Transverse colon (tissue), 4 donors: ENCODE data around the gene MCAT. TPM values are rescaled to one million over a fixed set of nuclear protein-coding genes. Genes with fewer than 3 reads are reported as not detected.

Experiments
- DNase-seq: peaks from one replicate; pipeline ENCODE4 v3.0.0-alpha.2; 2019
- H3K27ac ChIP-seq, 4 donors: fragments of 200-600 bp; sonication (generic); 2 replicates each; pipeline ENCODE4 v1.5.1; 2016 to 2018; ENCODE audit warnings: inconsistent platforms in 4 of 4
- H3K27me3 ChIP-seq: fragments of 200-600 bp; sonication (generic); 2 replicates; pipeline ENCODE4 v1.5.1; 2017; ENCODE audit warnings: inconsistent platforms
- H3K36me3 ChIP-seq, 4 donors: fragments of 200-600 bp; sonication (generic); 2 replicates each; pipeline ENCODE4 v1.5.1; 2017 to 2019; ENCODE audit warnings: inconsistent platforms in 4 of 4
- H3K4me1 ChIP-seq, 4 donors: fragments of 200-600 bp; sonication (generic); 2 replicates each; pipeline ENCODE4 v1.5.1; 2017 to 2020; ENCODE audit warnings: inconsistent platforms in 4 of 4
- H3K4me3 ChIP-seq, 4 donors: fragments of 200-600 bp; sonication (generic); 1 replicate in 1 of 4; 2 replicates in 3 of 4; pipeline versions ENCODE4 v1.5.1 to v1.6.1; 2017 to 2019; ENCODE audit warnings: inconsistent platforms in 4 of 4
- H3K9me3 ChIP-seq, 2 donors: fragments of 200-600 bp; sonication (generic); 2 replicates each; pipeline ENCODE4 v1.5.1; 2017 to 2019; ENCODE audit warnings: inconsistent platforms in 2 of 2
- EP300 ChIP-seq: sonication (generic); formaldehyde crosslinking; IDR thresholded peaks from one replicate; pipeline ENCODE4 v1.6.1; 2017; ENCODE audit warnings: antibody characterized with exemption, low read depth
- POLR2A ChIP-seq: fragments of 450-650 bp; IDR thresholded peaks from one replicate; pipeline ENCODE4 v1.6.1; 2016; ENCODE audit warnings: antibody characterized with exemption, mild to moderate bottlenecking, moderate library complexity
- POLR2AphosphoS5 ChIP-seq, 3 donors: sonication (generic); formaldehyde crosslinking; IDR thresholded peaks; one replicate each; pipeline ENCODE4 v1.6.1; 2016; ENCODE audit warnings: antibody characterized with exemption in 3 of 3
- WGBS, 2 donors: methylation state at CpG; one replicate each; pipeline ENCODE4 v1.1.5; 2018; ENCODE audit warnings: low coverage in 1 of 2; 5-methylcytosine and 5-hydroxymethylcytosine counted together
- in situ Hi-C, 4 donors: fragments of 200-750 bp; cut with MboI; loops; one replicate each; pipeline versions ENCODE4 v1.15.0 to v1.15.1; 2017; ENCODE audit warnings: low sequenced_read_pairs in 3 of 4, low pct_ligation_motif_present in 1 of 4, low pct_unique_long_range_greater_than_20kb in 1 of 4
- intact Hi-C: fragments of 100-400 bp; cut with DNase I; formaldehyde crosslinking; loops from one replicate; pipeline ENCODE4 v1.15.1; 2023; ENCODE audit warnings: low total_unique reads
- total RNA-seq, 4 donors: library from RNA; depleted of rRNA; stranded (reverse); fragments of >200 nt; gene quantifications; one replicate each; pipeline ENCODE4 v1.1.0, GENCODE V29; 2016
- TF ChIP-seq, protein P1 (sequence below), 5 experiments: fragments of 200-600 bp in 3 of 5; fragments of 450-650 bp in 2 of 5; sonication (generic) in 3 of 5; IDR thresholded peaks; 1 replicate in 2 of 5; 2 replicates in 3 of 5; pipeline ENCODE4 v1.5.1; 2016 to 2017; ENCODE audit warnings: antibody characterized with exemption in 5 of 5, inconsistent platforms in 3 of 5, mild to moderate bottlenecking in 2 of 5, moderate library complexity in 1 of 5

The MCAT gene
- total RNA-seq, 4 donors from 2014 or later: 20.9 to 24.3 (median 22.5) TPM

DNA sequence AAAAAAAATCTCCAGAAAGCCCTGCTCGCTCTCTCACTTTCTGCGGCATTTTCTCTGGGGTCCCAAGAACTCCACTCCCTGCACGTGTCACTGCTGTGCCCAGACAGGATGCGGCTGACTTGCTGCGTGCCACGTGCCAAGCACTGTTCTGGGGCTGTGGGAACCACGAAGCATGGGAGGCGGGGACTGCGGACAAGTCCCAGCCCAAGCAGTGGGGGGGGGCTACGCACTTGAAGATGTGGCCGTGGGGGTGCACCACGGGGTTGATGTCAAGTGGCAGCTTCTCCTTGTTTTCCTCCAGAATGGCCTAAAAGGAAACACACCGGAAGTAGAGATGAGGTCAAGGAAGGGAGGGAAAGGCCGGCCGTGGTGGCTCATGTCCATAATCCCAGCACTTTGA is 32.9 kb upstream of the MCAT start:
- 88 to 96% methylated on average over 9 to 15 of the region's 15 CpGs for WGBS, 2 donors
- H3K4me1 ChIP-seq: peaks cover 0 to 6% (median 1%) of the 10 kb centered on the region in 4 donors
- in situ Hi-C loops: no loop called here
- TF ChIP-seq POLR2AphosphoS5 (IDR thresholded peaks at IDR 0.05) (no peak), POLR2A (no peak), EP300 (no peak)
- TF ChIP-seq, protein P1, sequence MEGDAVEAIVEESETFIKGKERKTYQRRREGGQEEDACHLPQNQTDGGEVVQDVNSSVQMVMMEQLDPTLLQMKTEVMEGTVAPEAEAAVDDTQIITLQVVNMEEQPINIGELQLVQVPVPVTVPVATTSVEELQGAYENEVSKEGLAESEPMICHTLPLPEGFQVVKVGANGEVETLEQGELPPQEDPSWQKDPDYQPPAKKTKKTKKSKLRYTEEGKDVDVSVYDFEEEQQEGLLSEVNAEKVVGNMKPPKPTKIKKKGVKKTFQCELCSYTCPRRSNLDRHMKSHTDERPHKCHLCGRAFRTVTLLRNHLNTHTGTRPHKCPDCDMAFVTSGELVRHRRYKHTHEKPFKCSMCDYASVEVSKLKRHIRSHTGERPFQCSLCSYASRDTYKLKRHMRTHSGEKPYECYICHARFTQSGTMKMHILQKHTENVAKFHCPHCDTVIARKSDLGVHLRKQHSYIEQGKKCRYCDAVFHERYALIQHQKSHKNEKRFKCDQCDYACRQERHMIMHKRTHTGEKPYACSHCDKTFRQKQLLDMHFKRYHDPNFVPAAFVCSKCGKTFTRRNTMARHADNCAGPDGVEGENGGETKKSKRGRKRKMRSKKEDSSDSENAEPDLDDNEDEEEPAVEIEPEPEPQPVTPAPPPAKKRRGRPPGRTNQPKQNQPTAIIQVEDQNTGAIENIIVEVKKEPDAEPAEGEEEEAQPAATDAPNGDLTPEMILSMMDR (IDR thresholded peaks at IDR 0.05): no peak
- no peak overlapping the region for H3K27ac ChIP-seq
- H3K27me3 ChIP-seq: no peaks in the 10 kb centered on the region
- no peak for DNase-seq
- H3K4me3 ChIP-seq: no peak overlapping the region
- intact Hi-C loops: no loop called here
- H3K9me3 ChIP-seq: no peaks in the 10 kb centered on the region
- H3K36me3 ChIP-seq: peaks cover 0 to 23% (median 10%) of the 10 kb centered on the region in 4 donors

DNA sequence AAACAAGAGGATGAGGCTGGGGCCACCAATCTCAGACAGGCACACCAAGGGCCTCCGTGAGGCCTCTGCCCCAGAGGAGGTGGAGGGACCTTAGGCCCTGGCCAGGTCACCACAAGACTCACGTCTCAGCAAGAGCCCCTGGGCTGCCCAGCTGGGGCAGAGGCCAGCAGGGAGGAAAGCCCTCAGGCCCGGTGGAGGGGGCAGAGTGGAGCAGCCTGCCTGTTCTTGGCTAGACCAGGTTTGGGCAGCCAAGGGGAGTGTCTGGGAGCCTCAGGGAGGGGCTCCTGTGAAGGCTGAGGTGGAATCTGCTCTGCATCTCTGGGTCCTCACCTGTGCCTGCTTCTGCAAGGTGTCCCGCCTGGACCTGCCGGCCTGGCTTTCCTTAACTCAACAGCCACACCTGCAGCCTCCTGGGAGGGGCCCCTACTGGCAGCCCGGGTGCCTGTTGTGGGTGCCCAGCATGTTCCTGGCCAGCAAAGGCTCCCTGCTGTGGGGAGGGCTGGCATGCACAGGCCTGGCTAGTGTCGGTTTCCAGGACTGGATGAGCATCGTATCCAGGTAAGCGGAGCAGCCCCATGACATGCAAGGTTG is 31.8 kb upstream of the MCAT start:
- no peak overlapping the region for H3K4me3 ChIP-seq
- 80 to 95% methylated on average over 1 to 9 of the region's 9 CpGs for WGBS, 2 donors
- no peak for DNase-seq
- intact Hi-C loops (no loop called here), in situ Hi-C loops (no loop called here)
- H3K27ac ChIP-seq: no peak overlapping the region
- H3K4me1 ChIP-seq: peaks cover 0 to 11% (median 9%) of the 10 kb centered on the region in 4 donors
- H3K9me3 ChIP-seq: no peaks in the 10 kb centered on the region
- TF ChIP-seq, protein P1 (IDR thresholded peaks at IDR 0.05): no peak
- TF ChIP-seq POLR2A: no peak
- no peak for TF ChIP-seq POLR2AphosphoS5 (IDR thresholded peaks at IDR 0.05)
- TF ChIP-seq EP300: no peak
- H3K36me3 ChIP-seq: peaks cover 0 to 21% (median 10%) of the 10 kb centered on the region in 4 donors
- H3K27me3 ChIP-seq: no peaks in the 10 kb centered on the region

DNA sequence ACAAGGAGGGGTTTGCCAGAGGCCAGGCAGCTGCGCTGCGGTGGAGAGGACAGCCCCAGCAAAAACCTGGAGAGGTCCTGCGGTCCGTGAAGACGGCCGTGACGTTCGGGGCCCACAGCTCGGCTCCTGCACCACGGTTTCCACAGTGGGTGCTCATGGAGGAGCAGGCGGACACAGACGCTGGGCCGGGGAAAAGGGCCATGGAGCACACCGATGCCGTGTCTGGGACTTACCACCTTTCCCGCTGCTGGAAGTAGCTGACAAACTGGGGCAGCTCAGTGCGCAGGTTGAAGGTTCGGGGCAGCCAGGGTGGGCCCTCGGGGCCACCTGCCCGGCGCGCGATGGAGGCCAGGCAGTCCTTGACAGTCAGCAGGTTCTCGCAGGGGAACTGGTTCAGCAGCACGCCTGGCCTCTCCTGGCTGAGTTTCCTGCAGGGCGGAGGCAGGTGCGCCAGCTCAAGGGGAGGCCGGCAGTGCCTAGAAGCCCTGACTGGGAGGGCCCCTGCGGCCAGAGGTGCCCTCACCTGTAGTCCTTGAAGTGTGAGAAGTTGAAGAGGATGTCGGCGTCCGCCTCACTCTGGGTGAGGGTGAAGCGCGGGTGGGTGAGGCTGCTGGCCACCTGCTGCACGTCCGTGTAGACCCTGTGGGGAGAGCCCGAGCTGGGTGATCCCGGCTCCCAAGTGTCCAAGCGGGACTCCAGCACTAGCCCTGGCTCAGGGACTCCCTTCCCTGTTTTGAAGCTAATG is 30.9 kb upstream of the MCAT start:
- WGBS, 2 donors: 96% methylated on average over 39 of the region's 39 CpGs; no CpG with 5 or more reads in 1 of the 2 donors
- in situ Hi-C loops: no loop called here

DNA sequence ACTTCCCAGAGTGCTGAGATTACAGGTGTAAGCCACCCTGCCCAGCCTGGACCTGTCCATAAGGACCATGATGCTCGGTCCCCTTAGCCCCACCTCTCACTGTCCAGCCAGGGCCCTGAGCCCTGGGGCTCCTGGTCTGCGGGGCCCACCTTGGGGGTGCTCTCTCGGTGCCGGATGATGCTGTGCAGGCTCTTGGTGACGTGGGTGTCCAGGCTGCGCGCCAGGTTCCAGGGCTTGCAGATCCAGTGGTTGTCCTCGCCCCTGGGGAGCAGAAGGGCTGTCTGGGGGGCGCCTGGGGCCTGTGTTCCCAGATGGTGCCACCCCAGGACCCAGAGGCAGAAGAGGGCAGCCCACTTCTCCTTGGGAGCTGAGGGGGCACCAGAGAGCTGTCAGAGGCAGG is 30.4 kb upstream of the MCAT start:
- intact Hi-C loops: no loop called here
- no peak overlapping the region for H3K27ac ChIP-seq
- no peak for DNase-seq
- H3K4me1 ChIP-seq: peaks cover 0 to 16% (median 13%) of the 10 kb centered on the region in 4 donors
- peaks cover 0 to 14% (median 3%) of the 10 kb centered on the region in 4 donors for H3K36me3 ChIP-seq
- H3K4me3 ChIP-seq: no peak overlapping the region
- TF ChIP-seq, protein P1 (IDR thresholded peaks at IDR 0.05): no peak
- no peak for TF ChIP-seq POLR2A
- no peak for TF ChIP-seq POLR2AphosphoS5 (IDR thresholded peaks at IDR 0.05)
- no peak for TF ChIP-seq EP300
- no peaks in the 10 kb centered on the region for H3K9me3 ChIP-seq
- 96% methylated on average over 5 of the region's 9 CpGs; no CpG with 5 or more reads in 1 of the 2 donors for WGBS, 2 donors
- no peaks in the 10 kb centered on the region for H3K27me3 ChIP-seq
- in situ Hi-C loops: no loop called here

More for the DNA sequence above, 30.9 kb upstream of the MCAT start:
- no peak overlapping the region for H3K4me3 ChIP-seq
- peaks cover 0 to 17% (median 6%) of the 10 kb centered on the region in 4 donors for H3K36me3 ChIP-seq
- intact Hi-C loops: no loop called here
- peaks cover 0 to 16% (median 13%) of the 10 kb centered on the region in 4 donors for H3K4me1 ChIP-seq
- no peak for DNase-seq
- no peak overlapping the region for H3K27ac ChIP-seq
- no peaks in the 10 kb centered on the region for H3K27me3 ChIP-seq
- TF ChIP-seq POLR2A: no peak
- H3K9me3 ChIP-seq: no peaks in the 10 kb centered on the region
